ENCODE measurements around the gene ADD3. TPM values are rescaled to one million over a fixed set of nuclear protein-coding genes. Genes with fewer than 3 reads are reported as not detected.

The ADD3 gene
- total RNA-seq, 1 experiment from 2014 or later: 59.9 TPM

DNA sequence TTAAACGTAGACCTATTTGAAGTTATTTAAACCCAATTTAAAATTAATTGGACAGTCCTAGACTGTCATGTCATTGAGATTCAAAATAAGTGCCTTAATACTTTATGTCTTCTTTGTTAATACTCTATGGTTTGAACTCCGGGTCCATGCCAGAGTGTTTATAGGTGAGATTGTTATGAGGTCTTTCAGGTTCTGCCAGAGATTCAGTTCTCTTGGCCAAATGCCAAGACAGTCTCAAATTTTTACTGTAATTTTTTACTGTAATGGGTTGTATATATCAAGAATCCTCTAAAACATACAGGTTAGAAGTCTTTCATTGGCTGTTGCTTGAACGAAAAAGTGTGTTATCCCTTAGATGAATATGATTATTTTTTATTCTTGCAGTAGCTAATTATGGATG lies 3.9 kb downstream of the ADD3 start:
- Histone ChIP-seq H2BK12ac (ENCODE audit: insufficient read length, low read depth, low read length) (no peak overlapping the region), H4K91ac (ENCODE audit: insufficient read length, low read depth, low read length) (no peak overlapping the region), H3K79me1 (ENCODE audit: insufficient read depth, low read depth, low read length, poor library complexity, severe bottlenecking) (peaks cover 3% of the 10 kb centered on the region), H2AK5ac (ENCODE audit: insufficient read length, low read length) (no peak overlapping the region), H3K9me3 (ENCODE audit: control insufficient read depth, low read depth, low read length) (no peaks in the 10 kb centered on the region), H3K14ac (ENCODE audit: insufficient read depth, low read length) (no peak overlapping the region), H3K56ac (ENCODE audit: insufficient read length, low read depth, low read length) (no peak overlapping the region), H3K27me3 (ENCODE audit: insufficient read depth, low read length) (no peaks in the 10 kb centered on the region), H2BK5ac (ENCODE audit: insufficient read length, low read length) (no peak overlapping the region), H3K4ac (ENCODE audit: low read depth, low read length) (no peak overlapping the region), H3K23me2 (ENCODE audit: insufficient read length, low read depth, low read length, poor library complexity, severe bottlenecking) (peaks cover 14% of the 10 kb centered on the region), H3K27ac (ENCODE audit: insufficient read length, low read depth, low read length) (no peak overlapping the region), H4K8ac (replicated peaks; ENCODE audit: insufficient read length, low read depth, low read length) (no peak overlapping the region), H3K18ac (ENCODE audit: insufficient read length, low read depth, low read length) (no peak overlapping the region), H3K9ac (ENCODE audit: extremely low read depth, insufficient read length, low read length) (no peak overlapping the region), H4K20me1 (ENCODE audit: control insufficient read depth, insufficient read depth, insufficient read length) (no peaks in the 10 kb centered on the region), H2AFZ (ENCODE audit: low read length) (no peak overlapping the region), H3K23ac (ENCODE audit: insufficient read length, low read depth, low read length) (no peak overlapping the region), H2BK20ac (ENCODE audit: low read depth, low read length, poor library complexity, severe bottlenecking) (no peak overlapping the region), H4K5ac (ENCODE audit: insufficient read length, low read depth, low read length) (no peak overlapping the region), H2BK120ac (ENCODE audit: low read depth, low read length, poor library complexity, severe bottlenecking) (no peak overlapping the region), H2BK15ac (ENCODE audit: low read depth, low read length) (no peak overlapping the region), H3K79me2 (ENCODE audit: insufficient read depth, low read length) (peaks cover 24% of the 10 kb centered on the region; the same call in 1 of the 2 replicates), H3T11ph (ENCODE audit: low read length) (no peak overlapping the region), H3K4me2 (ENCODE audit: insufficient read depth, insufficient read length, low read length) (no peak overlapping the region), H3K4me1 (ENCODE audit: insufficient read depth, low read length) (peaks cover 20% of the 10 kb centered on the region)
- H3K4me3 Mint-ChIP-seq: no peak overlapping the region
- H3K27ac Mint-ChIP-seq: no peak overlapping the region
- no peaks in the 10 kb centered on the region for H3K9me3 Mint-ChIP-seq
- no peak for DNase-seq
- H3K36me3 Mint-ChIP-seq (ENCODE audit: insufficient read depth in 1 of 3, low read depth in 3 of 3): peaks cover 0 to 2% (median 0%) of the 10 kb centered on the region in 3 experiments; a peak in 1 of 7 replicates
- peaks cover 64 to 67% of the 10 kb centered on the region in 2 experiments for H3K4me1 Mint-ChIP-seq
- TF ChIP-seq, protein P1, sequence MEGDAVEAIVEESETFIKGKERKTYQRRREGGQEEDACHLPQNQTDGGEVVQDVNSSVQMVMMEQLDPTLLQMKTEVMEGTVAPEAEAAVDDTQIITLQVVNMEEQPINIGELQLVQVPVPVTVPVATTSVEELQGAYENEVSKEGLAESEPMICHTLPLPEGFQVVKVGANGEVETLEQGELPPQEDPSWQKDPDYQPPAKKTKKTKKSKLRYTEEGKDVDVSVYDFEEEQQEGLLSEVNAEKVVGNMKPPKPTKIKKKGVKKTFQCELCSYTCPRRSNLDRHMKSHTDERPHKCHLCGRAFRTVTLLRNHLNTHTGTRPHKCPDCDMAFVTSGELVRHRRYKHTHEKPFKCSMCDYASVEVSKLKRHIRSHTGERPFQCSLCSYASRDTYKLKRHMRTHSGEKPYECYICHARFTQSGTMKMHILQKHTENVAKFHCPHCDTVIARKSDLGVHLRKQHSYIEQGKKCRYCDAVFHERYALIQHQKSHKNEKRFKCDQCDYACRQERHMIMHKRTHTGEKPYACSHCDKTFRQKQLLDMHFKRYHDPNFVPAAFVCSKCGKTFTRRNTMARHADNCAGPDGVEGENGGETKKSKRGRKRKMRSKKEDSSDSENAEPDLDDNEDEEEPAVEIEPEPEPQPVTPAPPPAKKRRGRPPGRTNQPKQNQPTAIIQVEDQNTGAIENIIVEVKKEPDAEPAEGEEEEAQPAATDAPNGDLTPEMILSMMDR (conservative IDR thresholded peaks at IDR 0.05): no peak
- no CpG with 5 or more reads among the region's 3 CpGs for WGBS (ENCODE audit: extremely low coverage, insufficient read length, low lambda C conversion rate)
- H3K27me3 Mint-ChIP-seq (ENCODE audit: low read depth): peaks cover 2% of the 10 kb centered on the region; the same call in 1 of the 2 replicates

Measured in H9 (cell line).